B cell (primary cell): ENCODE results near the gene POMT2. TPM values are rescaled to one million over a fixed set of nuclear protein-coding genes. Genes with fewer than 3 reads are reported as not detected.

Experiments
- ATAC-seq: fragments of 200-7000 bp; cut with Tn5 transposase; one replicate; pipeline ENCODE4 v1.10.0; 2021; ENCODE audit warnings: low read depth, mild to moderate bottlenecking, moderate number of reproducible peaks, moderate library complexity
- CTCF ChIA-PET: fragments of 350-600 bp; sonication (Branson Sonifier 250); formaldehyde crosslinking; loops from one replicate; lab custom pipeline; 2021; ENCODE audit warnings: antibody characterized with exemption, inconsistent platforms; lab: Charles Lee
- POLR2A ChIA-PET: fragments of 350-600 bp; sonication (Branson Sonifier 250); formaldehyde crosslinking; loops from one replicate; lab custom pipeline; 2021; ENCODE audit warnings: antibody characterized with exemption; lab: Charles Lee
- DNase-seq: peaks from one replicate; pipeline ENCODE4 v3.0.0; 2013
- H2AFZ ChIP-seq: 2 replicates; pipeline ENCODE4 v1.6.1; 2012; ENCODE audit warnings: mild to moderate bottlenecking, low read depth, low read length; ENCODE audit not compliant: insufficient read depth, poor library complexity, severe bottlenecking
- H3K27ac ChIP-seq, 2 donors: 1 replicate in 1 of 2; 2 replicates in 1 of 2; pipeline ENCODE4 v1.5.1; 2012 to 2013; ENCODE audit warnings: low read length in 2 of 2, mild to moderate bottlenecking in 2 of 2, moderate library complexity in 1 of 2
- H3K27me3 ChIP-seq, 4 experiments: fragments of 200-600 bp in 1 of 4; sonication (generic) in 1 of 4; replicated peaks in 1 of 4; 1 replicate in 2 of 4; 2 replicates in 2 of 4; pipeline versions ENCODE4 v1.6.1 to v1.7.0; 2013 to 2016; ENCODE audit warnings: low read length in 3 of 4, mild to moderate bottlenecking in 2 of 4, mixed read lengths in 1 of 4, moderate library complexity in 1 of 4; ENCODE audit not compliant: insufficient read depth in 4 of 4, control insufficient read depth in 3 of 4; ENCODE audit errors: control extremely low read depth in 1 of 4
- H3K36me3 ChIP-seq, 2 experiments: replicated peaks in 1 of 2; 1 replicate in 1 of 2; 2 replicates in 1 of 2; pipeline versions ENCODE4 v1.6.1 to v1.7.1; 2013; ENCODE audit warnings: low read length in 1 of 2; ENCODE audit not compliant: insufficient read depth in 2 of 2, control insufficient read depth in 1 of 2; ENCODE audit errors: control extremely low read depth in 1 of 2, extremely low read depth in 1 of 2
- H3K4me1 ChIP-seq, 2 donors: fragments of 200-600 bp in 1 of 2; sonication (generic) in 1 of 2; 1 replicate in 1 of 2; 2 replicates in 1 of 2; pipeline versions ENCODE4 v1.5.1 to v1.6.1; 2013 to 2017; ENCODE audit warnings: low read length in 2 of 2; ENCODE audit not compliant: control insufficient read depth in 2 of 2, insufficient read depth in 2 of 2
- H3K4me2 ChIP-seq: replicated peaks from 2 replicates; pipeline ENCODE3; 2012; ENCODE audit warnings: mild to moderate bottlenecking, low read depth, low read length; ENCODE audit not compliant: poor library complexity, severe bottlenecking
- H3K4me3 ChIP-seq, 5 experiments: fragments of 200-600 bp in 1 of 5; sonication (generic) in 1 of 5; 1 replicate in 3 of 5; 2 replicates in 2 of 5; pipeline versions ENCODE4 v1.5.1 to v1.7.0; 2011 to 2016; ENCODE audit warnings: low read length in 4 of 5, mild to moderate bottlenecking in 4 of 5, low read depth in 2 of 5, control low read depth in 1 of 5, moderate library complexity in 1 of 5; ENCODE audit not compliant: insufficient read depth in 1 of 5; ENCODE audit errors: control extremely low read depth in 1 of 5, extremely low read depth in 1 of 5
- H3K79me2 ChIP-seq: fragments of 200-600 bp; sonication (generic); one replicate; pipeline ENCODE4 v1.6.0; 2016; ENCODE audit warnings: low read length; ENCODE audit not compliant: control insufficient read depth, insufficient read depth
- H3K9ac ChIP-seq: fragments of 200-600 bp; sonication (generic); 2 replicates; pipeline ENCODE4 v1.6.1; 2017; ENCODE audit warnings: mild to moderate bottlenecking, low read length, moderate library complexity
- H3K9me3 ChIP-seq, 3 donors: one replicate each; pipeline versions ENCODE4 v1.6.1 to v1.7.1; 2013; ENCODE audit warnings: low read length in 2 of 3; ENCODE audit not compliant: control insufficient read depth in 2 of 3, insufficient read depth in 1 of 3; ENCODE audit errors: control extremely low read depth in 1 of 3
- H4K20me1 ChIP-seq: 2 replicates; pipeline ENCODE4 v1.6.0; 2012; ENCODE audit warnings: mild to moderate bottlenecking, low read length; ENCODE audit not compliant: insufficient read depth, control insufficient read depth, poor library complexity, severe bottlenecking
- H3K27ac Mint-ChIP-seq: one replicate; pipeline ENCODE4 v1.8.0; 2021; ENCODE audit warnings: mixed read lengths
- H3K27me3 Mint-ChIP-seq: one replicate; pipeline ENCODE4 v1.8.0; 2021; ENCODE audit warnings: mixed read lengths
- H3K4me1 Mint-ChIP-seq: one replicate; pipeline ENCODE4 v1.8.0; 2021; ENCODE audit warnings: mixed read lengths
- H3K4me3 Mint-ChIP-seq: one replicate; pipeline ENCODE4 v1.8.0; 2021; ENCODE audit warnings: mixed read lengths
- H3K9me3 Mint-ChIP-seq: one replicate; pipeline ENCODE4 v1.8.0; 2022; ENCODE audit warnings: mixed read lengths; ENCODE audit not compliant: insufficient read depth
- CTCF ChIP-seq: fragments of 200-600 bp; IDR thresholded peaks from one replicate; pipeline ENCODE4 v1.8.0; 2022; ENCODE audit warnings: antibody characterized with exemption, mild to moderate bottlenecking
- EZH2 ChIP-seq: IDR thresholded peaks from 2 replicates; pipeline ENCODE4 v1.6.1; 2012; ENCODE audit warnings: borderline replicate concordance, low read depth, mild to moderate bottlenecking, moderate library complexity, low read length; ENCODE audit not compliant: insufficient read depth, poor library complexity, severe bottlenecking
- WGBS: methylation state at CpG from one replicate; pipeline ENCODE4 v1.1.5; 2013; ENCODE audit warnings: missing lambda C conversion rate; ENCODE audit not compliant: insufficient coverage; 5-methylcytosine and 5-hydroxymethylcytosine counted together
- intact Hi-C: fragments of 100-400 bp; cut with micrococcal nuclease; formaldehyde crosslinking; loops from one replicate; pipeline ENCODE4 v1.10.0; 2022
- polyA plus RNA-seq: library from polyadenylated mRNA; depleted of rRNA; stranded (reverse); fragments of >200 nt; gene quantifications from 2 replicates; pipeline ENCODE4 v1.2.3, GENCODE V29; 2012
- total RNA-seq, 2 donors: library from RNA; stranded (reverse); fragments of 120-200 nt in 1 of 2; gene quantifications; 1 replicate in 1 of 2; 2 replicates in 1 of 2; pipeline versions ENCODE4 v1.2.3 to v1.2.4, GENCODE V29; 2013 to 2022

Gene POMT2
- total and polyA plus RNA-seq, 2 donors (not counting 1 experiment from before 2014, with no cell fraction given): 14.3 to 36.6 TPM

DNA sequence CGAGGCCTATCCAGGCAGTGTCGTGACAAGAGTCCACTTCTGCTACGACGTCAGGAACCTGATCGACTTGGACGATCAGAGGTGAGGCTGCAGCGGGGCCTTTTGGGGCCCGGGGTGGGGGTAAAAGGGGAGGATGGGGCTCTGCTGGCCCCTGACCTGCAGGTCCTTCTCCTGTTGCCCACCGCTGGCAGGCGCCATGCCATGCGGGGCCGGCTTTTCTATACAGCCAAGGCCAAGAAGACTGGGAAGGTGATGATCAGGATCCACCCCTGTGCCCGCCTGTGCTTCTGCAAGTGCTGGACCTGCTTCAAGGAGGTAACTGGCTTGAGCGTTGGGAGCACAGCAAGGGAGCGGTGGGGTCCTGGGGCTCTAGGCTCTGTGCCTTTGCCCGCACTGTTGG lies 81.3 kb downstream of the POMT2 start:
- ChIA-PET CTCF (interaction anchor here (1.0 kb wide), 1 partner anchor 12 kb away, joined by 3 read pairs; no protein-coding TSS in a partner anchor), POLR2A (no interaction called here)
- Histone ChIP-seq H3K9ac (no peak overlapping the region), H4K20me1 (no peaks in the 10 kb centered on the region), H3K79me2 (no peaks in the 10 kb centered on the region), H3K4me2 (no peak overlapping the region), H3K4me3 (no peak overlapping the region), H3K36me3 (no peaks in the 10 kb centered on the region), H3K4me1 (peaks cover 30% of the 10 kb centered on the region in 2 donors), H3K27ac (no peak overlapping the region), H3K9me3 (peaks cover 0 to 10% (median 0%) of the 10 kb centered on the region in 3 donors), H3K27me3 (no peaks in the 10 kb centered on the region), H2AFZ (no peak overlapping the region)
- intact Hi-C loops: no loop called here
- H3K27me3 Mint-ChIP-seq: peaks cover 3% of the 10 kb centered on the region
- peaks cover 30% of the 10 kb centered on the region for H3K4me1 Mint-ChIP-seq
- H3K4me3 Mint-ChIP-seq: no peak overlapping the region
- H3K9me3 Mint-ChIP-seq: peaks cover 2% of the 10 kb centered on the region
- H3K27ac Mint-ChIP-seq: no peak overlapping the region
- WGBS: 94% methylated on average over 15 of the region's 16 CpGs
- no peak for TF ChIP-seq EZH2
- ATAC-seq: no peak
- DNase-seq: no peak

DNA sequence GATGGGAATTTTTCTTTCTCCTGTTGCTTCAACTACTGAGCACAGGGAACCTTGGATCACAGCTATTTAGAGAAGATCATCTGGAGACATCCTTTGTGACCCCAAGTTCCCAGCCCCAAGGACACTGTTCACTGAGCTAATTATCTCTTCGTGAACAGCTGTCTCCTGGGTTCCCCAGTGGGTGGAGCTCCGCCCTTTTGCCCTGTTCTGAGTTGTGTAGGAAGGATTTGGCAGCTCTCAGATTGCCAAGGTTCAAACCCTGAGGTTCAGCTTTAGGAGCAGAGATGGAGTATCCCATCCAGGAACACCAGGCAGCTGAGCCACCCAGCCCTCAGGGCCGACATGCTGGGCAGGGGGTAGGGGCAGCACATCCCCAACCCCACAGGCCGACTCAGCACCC lies 81.7 kb downstream of the POMT2 start:
- H3K9me3 Mint-ChIP-seq: peaks cover 2% of the 10 kb centered on the region
- peaks cover 26% of the 10 kb centered on the region in 2 donors for H3K4me1 ChIP-seq
- ATAC-seq: no peak
- no peak for TF ChIP-seq CTCF
- TF ChIP-seq EZH2: no peak
- H4K20me1 ChIP-seq: no peaks in the 10 kb centered on the region
- intact Hi-C loops: no loop called here
- no peaks in the 10 kb centered on the region for H3K79me2 ChIP-seq
- H3K4me1 Mint-ChIP-seq: peaks cover 26% of the 10 kb centered on the region
- no peaks in the 10 kb centered on the region for H3K27me3 ChIP-seq
- H3K4me2 ChIP-seq: no peak overlapping the region
- ChIA-PET POLR2A (no interaction called here), CTCF (interaction anchor here (1.0 kb wide), 1 partner anchor 11 kb away, joined by 3 read pairs; no protein-coding TSS in a partner anchor)
- no peak overlapping the region for H3K27ac ChIP-seq
- no peak for DNase-seq
- peaks cover 0 to 10% (median 0%) of the 10 kb centered on the region in 3 donors for H3K9me3 ChIP-seq
- no peak overlapping the region for H3K4me3 Mint-ChIP-seq
- no peak overlapping the region for H2AFZ ChIP-seq
- H3K4me3 ChIP-seq: no peak overlapping the region
- H3K27ac Mint-ChIP-seq: no peak overlapping the region
- no peaks in the 10 kb centered on the region for H3K36me3 ChIP-seq
- 78% methylated on average over 4 of the region's 4 CpGs for WGBS
- H3K27me3 Mint-ChIP-seq: peaks cover 6% of the 10 kb centered on the region
- H3K9ac ChIP-seq: no peak overlapping the region
